BLaER1 treated with 17β-estradiol and CSF1 and Interleukin-3, amounts not matched to agents 10 nM and 100 nM (cell line): Measurements from ENCODE around the gene STIM1.

Experiments
- H3K27ac ChIP-seq, 11 experiments: shearing (Covaris generic); formaldehyde crosslinking; 2 replicates each; pipeline ENCODE4 v1.8.1; 2022
- H3K27me3 ChIP-seq, 11 experiments: shearing (Covaris generic); formaldehyde crosslinking; 2 replicates each; pipeline ENCODE4 v1.8.1; 2022
- H3K36me3 ChIP-seq, 11 experiments: shearing (Covaris generic); formaldehyde crosslinking; 2 replicates each; pipeline ENCODE4 v1.8.1; 2022
- H3K4me1 ChIP-seq, 10 experiments: shearing (Covaris generic); formaldehyde crosslinking; 2 replicates each; pipeline ENCODE4 v1.8.1; 2022
- H3K4me2 ChIP-seq, 11 experiments: shearing (Covaris generic); formaldehyde crosslinking; 2 replicates each; pipeline ENCODE4 v1.8.1; 2022
- H3K4me3 ChIP-seq, 10 experiments: shearing (Covaris generic); formaldehyde crosslinking; 2 replicates each; pipeline ENCODE4 v1.8.1; 2022
- H3K9ac ChIP-seq, 11 experiments: shearing (Covaris generic); formaldehyde crosslinking; 2 replicates each; pipeline ENCODE4 v1.8.1; 2022
- H3K9me3 ChIP-seq, 11 experiments: shearing (Covaris generic); formaldehyde crosslinking; replicated peaks in 1 of 11; 2 replicates each; pipeline ENCODE4 v1.8.1; 2022
- H4K20me1 ChIP-seq, 11 experiments: shearing (Covaris generic); formaldehyde crosslinking; 2 replicates each; pipeline ENCODE4 v1.8.1; 2022
- Cebpa-rat ChIP-seq, 11 experiments: shearing (Covaris generic); IDR thresholded peaks; 2 replicates each; pipeline ENCODE4 v1.8.1; 2022

The STIM1 gene

DNA sequence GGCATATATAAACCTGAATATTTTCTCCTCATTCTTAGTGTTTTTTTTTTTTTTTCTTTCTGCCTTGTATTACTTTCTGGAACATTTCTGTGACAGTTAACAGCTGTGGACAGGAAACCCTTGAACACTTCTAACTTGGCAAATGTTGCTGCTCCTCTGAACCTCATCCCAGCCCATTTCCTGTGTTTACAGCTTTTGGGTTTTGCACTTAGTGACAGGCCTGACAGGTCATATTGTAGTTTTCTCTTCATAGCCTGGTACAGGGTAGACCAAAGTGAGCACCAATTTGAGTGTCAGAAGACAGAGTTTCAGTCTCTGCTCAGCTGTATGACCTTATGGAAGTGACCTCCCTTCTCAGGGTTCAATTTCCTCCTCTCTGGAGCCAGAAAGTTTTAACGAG is 91.6 kb downstream of the STIM1 start:
- peak overlapping the region in 8 of 11 experiments; percentile 18 to 59 (median 30); a peak in 13 of 22 replicates for H3K9ac ChIP-seq
- peak overlapping the region in 4 of 10 experiments; percentile 4 to 23 (median 17); a peak in 7 of 20 replicates for H3K4me3 ChIP-seq
- H3K9me3 ChIP-seq, result peaks cover 0 to 6% (median 0%) of the 10 kb centered on the region in 11 experiments; a peak in 2 of 22 replicates
- H4K20me1 ChIP-seq, result peaks cover 0 to 69% (median 6%) of the 10 kb centered on the region in 11 experiments; a peak in 8 of 22 replicates
- TF ChIP-seq Cebpa-rat (IDR thresholded peaks at IDR 0.05), result no peak
- H3K4me2 ChIP-seq, result peak overlapping the region; percentile 66 to 93 (median 81)
- H3K36me3 ChIP-seq, result peaks cover 0 to 15% (median 4%) of the 10 kb centered on the region in 11 experiments; a peak in 4 of 22 replicates
- H3K27me3 ChIP-seq, result no peaks in the 10 kb centered on the region
- H3K4me1 ChIP-seq, result peaks cover 72 to 88% (median 81%) of the 10 kb centered on the region in 10 experiments
- H3K27ac ChIP-seq, result peak overlapping the region in 10 of 11 experiments; percentile 8 to 59 (median 37); a peak in 16 of 22 replicates

DNA sequence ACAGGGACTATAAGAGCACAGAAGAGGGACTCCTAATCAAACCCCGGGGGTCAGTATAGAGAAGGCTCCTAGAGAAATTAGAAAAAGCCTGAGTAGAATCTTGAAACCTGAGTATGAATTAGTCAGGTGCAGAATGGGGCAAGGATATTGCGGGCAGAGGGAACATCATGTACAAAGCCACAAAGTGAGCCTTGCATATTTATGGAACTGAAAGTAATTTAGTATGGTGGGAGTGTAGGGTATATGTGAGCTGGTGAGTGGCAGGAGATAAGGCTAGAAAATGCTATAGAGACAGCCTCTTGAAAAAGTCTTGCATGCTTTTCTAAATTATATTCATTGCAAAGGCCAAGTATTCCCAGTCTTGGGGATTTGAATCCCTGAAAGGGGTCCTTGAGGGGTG is 93.7 kb downstream of the STIM1 start:
- peaks cover 0 to 6% (median 0%) of the 10 kb centered on the region in 11 experiments; a peak in 2 of 22 replicates for H3K9me3 ChIP-seq
- no peaks in the 10 kb centered on the region for H3K27me3 ChIP-seq
- H4K20me1 ChIP-seq, result peaks cover 0 to 66% (median 6%) of the 10 kb centered on the region in 11 experiments; a peak in 7 of 22 replicates
- no peak overlapping the region for H3K9ac ChIP-seq
- peaks cover 57 to 70% (median 66%) of the 10 kb centered on the region in 10 experiments for H3K4me1 ChIP-seq
- H3K27ac ChIP-seq, result no peak overlapping the region
- H3K36me3 ChIP-seq, result peaks cover 0 to 21% (median 4%) of the 10 kb centered on the region in 11 experiments; a peak in 4 of 22 replicates
- H3K4me3 ChIP-seq, result no peak overlapping the region
- TF ChIP-seq Cebpa-rat (IDR thresholded peaks at IDR 0.05), result no peak
- peak overlapping the region; percentile 40 to 87 (median 72) for H3K4me2 ChIP-seq

DNA sequence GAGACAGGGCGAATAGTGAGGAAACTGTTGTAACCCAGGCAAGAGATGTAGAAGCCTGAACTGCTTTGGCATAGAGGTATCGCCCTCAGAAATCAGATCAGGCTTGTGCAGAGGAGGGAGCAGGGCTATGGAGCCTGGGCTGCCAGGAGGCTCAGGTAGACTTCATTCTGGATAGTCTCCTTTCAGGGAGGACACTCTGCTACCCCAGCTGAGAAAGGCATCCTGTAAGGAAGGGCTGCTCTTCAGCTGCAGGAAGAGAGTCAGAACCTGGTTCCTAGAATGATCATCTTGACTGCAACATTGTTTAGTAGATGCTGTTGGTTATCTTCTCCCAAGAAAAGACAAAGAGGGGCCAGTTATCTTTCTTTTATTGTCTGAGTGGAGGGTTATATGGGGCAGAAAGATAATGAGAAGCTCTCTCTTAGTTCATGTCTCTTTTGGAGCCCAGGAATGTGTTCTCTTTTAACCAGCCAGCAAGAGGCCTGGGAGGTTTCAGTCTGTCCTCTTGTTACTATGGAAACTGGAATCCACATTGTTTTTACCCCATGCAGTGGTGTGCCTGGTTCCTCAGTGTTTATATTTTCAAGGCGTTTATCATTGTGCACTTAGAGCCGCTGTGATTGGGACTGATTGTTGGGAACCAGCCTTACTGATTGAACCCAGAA is 95.7 kb downstream of the STIM1 start:
- no peak for TF ChIP-seq Cebpa-rat (IDR thresholded peaks at IDR 0.05)
- peak overlapping the region in 9 of 11 experiments; percentile 40 to 87 (median 75); a peak in 16 of 22 replicates for H3K4me2 ChIP-seq
- peak overlapping the region in 3 of 11 experiments; percentile 8 to 42 (median 31); a peak in 3 of 22 replicates for H3K27ac ChIP-seq
- peaks cover 0 to 83% (median 6%) of the 10 kb centered on the region in 11 experiments; a peak in 7 of 22 replicates for H4K20me1 ChIP-seq
- H3K4me3 ChIP-seq, result no peak overlapping the region
- H3K9me3 ChIP-seq, result no peaks in the 10 kb centered on the region
- no peaks in the 10 kb centered on the region for H3K27me3 ChIP-seq
- H3K9ac ChIP-seq, result no peak overlapping the region
- H3K36me3 ChIP-seq, result peaks cover 0 to 6% (median 0%) of the 10 kb centered on the region in 11 experiments; a peak in 1 of 22 replicates
- peaks cover 47 to 65% (median 54%) of the 10 kb centered on the region in 10 experiments for H3K4me1 ChIP-seq

DNA sequence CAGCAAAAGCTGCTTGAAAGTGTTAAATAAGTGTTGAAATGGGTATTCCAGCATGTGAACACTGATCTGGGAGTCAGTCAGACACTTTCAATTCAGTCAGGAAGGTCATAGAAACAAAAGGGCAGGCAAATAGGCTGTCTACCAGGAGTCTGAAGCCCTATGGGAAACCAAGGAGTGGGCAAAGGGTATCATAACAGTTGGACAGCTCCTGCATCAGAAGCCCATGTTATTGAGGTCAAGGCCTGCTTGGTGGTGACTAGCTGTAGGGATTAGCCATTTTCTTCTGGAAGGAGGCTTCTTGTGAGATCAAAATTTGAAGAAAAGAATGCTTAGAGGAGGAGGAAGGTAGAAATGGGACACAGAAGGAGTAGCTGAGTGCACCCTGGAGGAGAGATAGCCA is 97.3 kb downstream of the STIM1 start:
- H3K4me2 ChIP-seq, result no peak overlapping the region

DNA sequence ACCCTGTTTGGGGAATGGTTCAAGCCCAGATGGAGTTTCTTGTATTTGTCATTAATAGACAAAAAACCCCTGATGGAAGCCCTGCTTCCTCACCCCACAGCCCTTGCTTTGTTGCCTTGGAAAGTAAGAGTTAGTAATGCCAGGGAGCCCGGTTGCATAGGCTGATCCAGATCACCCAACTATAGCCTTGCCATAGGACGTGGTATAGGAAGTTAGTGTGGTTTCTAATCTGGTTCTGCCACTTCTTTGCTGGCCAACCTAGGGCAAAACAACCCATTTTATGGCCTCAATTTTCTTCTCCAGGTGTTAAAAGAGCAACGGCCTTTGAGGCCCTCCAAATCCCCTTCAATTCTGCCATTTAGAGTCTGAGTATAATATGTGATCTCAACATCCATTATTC is 97.9 kb downstream of the STIM1 start:
- H3K36me3 ChIP-seq, result peaks cover 0 to 6% (median 0%) of the 10 kb centered on the region in 11 experiments; a peak in 1 of 22 replicates
- no peak for TF ChIP-seq Cebpa-rat (IDR thresholded peaks at IDR 0.05)
- no peak overlapping the region for H3K9ac ChIP-seq
- peaks cover 0 to 75% (median 4%) of the 10 kb centered on the region in 11 experiments; a peak in 8 of 22 replicates for H4K20me1 ChIP-seq
- H3K4me1 ChIP-seq, result peaks cover 27 to 43% (median 32%) of the 10 kb centered on the region in 10 experiments
- H3K27ac ChIP-seq, result no peak overlapping the region
- no peaks in the 10 kb centered on the region for H3K9me3 ChIP-seq
- no peak overlapping the region for H3K4me3 ChIP-seq
- no peak overlapping the region for H3K4me2 ChIP-seq
- no peaks in the 10 kb centered on the region for H3K27me3 ChIP-seq

More for the DNA sequence above, 97.3 kb downstream of the STIM1 start:
- Histone ChIP-seq H3K36me3 (peaks cover 0 to 6% (median 0%) of the 10 kb centered on the region in 11 experiments; a peak in 1 of 22 replicates), H4K20me1 (peaks cover 0 to 78% (median 0%) of the 10 kb centered on the region in 11 experiments; a peak in 7 of 22 replicates), H3K4me3 (no peak overlapping the region), H3K4me1 (peaks cover 32 to 49% (median 38%) of the 10 kb centered on the region in 10 experiments), H3K9ac (no peak overlapping the region), H3K27ac (no peak overlapping the region), H3K9me3 (no peaks in the 10 kb centered on the region), H3K27me3 (no peaks in the 10 kb centered on the region)
- no peak for TF ChIP-seq Cebpa-rat (IDR thresholded peaks at IDR 0.05)

DNA sequence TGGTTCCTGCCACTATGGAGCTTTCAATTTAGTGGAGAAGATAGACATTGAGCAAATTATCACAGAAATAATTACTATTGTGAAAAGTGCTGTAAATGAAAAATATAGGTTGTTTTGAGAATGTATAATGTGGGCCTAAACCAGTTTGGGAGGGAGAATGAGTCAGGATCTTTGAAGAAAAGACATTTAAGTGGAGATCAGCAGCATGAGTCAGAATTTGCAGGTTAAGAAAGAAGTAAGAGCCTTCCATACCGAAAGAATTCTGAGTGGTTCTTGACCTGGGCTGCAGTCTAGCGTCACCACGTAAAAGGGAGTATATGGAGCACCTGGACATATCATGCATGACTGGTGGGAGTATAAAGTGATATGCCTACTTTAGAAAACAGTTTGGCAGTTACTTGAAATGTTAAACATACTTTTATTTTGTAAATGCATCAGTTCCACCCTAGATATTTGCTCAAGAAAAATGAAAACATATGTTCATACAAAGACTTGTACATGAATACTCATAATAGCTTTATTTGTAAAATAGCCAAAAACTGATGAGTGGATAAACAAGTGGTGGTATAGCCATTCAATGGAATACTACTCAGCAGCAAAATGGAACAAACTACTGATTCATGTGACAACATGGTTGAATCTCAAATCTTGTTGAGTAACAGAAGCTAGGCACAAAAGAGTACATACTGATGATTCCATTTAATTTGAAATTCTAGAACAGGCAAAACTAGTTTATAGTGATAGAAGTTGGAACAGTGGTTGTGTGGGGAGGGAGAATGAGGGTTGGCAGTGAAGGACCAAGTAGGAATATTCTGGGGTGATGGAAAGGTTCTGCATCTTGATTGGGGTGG is 99.2 kb downstream of the STIM1 start:
- Histone ChIP-seq H3K9me3 (no peaks in the 10 kb centered on the region), H3K27ac (no peak overlapping the region), H4K20me1 (peaks cover 0 to 78% (median 4%) of the 10 kb centered on the region in 11 experiments; a peak in 9 of 22 replicates), H3K4me3 (no peak overlapping the region), H3K36me3 (peaks cover 0 to 6% (median 0%) of the 10 kb centered on the region in 11 experiments; a peak in 1 of 22 replicates), H3K4me2 (0 out of 22 replicates have a peak overlapping the region, but pooled peaks of 1 of the 11 experiments have one; percentile 13), H3K27me3 (no peaks in the 10 kb centered on the region), H3K9ac (no peak overlapping the region), H3K4me1 (peaks cover 14 to 29% (median 18%) of the 10 kb centered on the region in 10 experiments)
- TF ChIP-seq Cebpa-rat (IDR thresholded peaks at IDR 0.05), result no peak

DNA sequence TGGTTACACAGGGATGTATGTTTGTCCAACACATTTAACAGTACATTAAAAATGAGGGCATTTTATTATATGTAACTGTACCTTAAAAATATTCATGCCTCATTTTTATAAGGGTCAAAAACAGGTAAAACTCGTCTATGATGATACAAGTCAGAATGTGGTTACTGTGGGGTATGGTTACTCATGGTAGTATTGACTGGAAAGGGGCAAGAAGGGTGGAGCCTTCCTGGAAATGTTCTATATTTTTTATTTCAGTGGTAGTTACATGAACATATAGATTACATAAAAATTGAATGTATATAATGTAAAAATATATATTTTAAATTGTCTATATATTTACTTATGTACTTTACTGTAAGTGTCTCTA is 99.8 kb downstream of the STIM1 start:
- Histone ChIP-seq H3K27me3 (no peaks in the 10 kb centered on the region), H3K27ac (no peak overlapping the region), H3K4me3 (no peak overlapping the region), H3K4me2 (0 out of 22 replicates have a peak overlapping the region, but pooled peaks of 1 of the 11 experiments have one; percentile 13), H3K4me1 (peaks cover 8 to 23% (median 12%) of the 10 kb centered on the region in 10 experiments; a peak in 18 of 20 replicates), H3K36me3 (peaks cover 0 to 6% (median 0%) of the 10 kb centered on the region in 11 experiments; a peak in 1 of 22 replicates), H3K9me3 (no peaks in the 10 kb centered on the region), H4K20me1 (peaks cover 0 to 81% (median 4%) of the 10 kb centered on the region in 11 experiments; a peak in 9 of 22 replicates), H3K9ac (no peak overlapping the region)
- no peak for TF ChIP-seq Cebpa-rat (IDR thresholded peaks at IDR 0.05)

DNA sequence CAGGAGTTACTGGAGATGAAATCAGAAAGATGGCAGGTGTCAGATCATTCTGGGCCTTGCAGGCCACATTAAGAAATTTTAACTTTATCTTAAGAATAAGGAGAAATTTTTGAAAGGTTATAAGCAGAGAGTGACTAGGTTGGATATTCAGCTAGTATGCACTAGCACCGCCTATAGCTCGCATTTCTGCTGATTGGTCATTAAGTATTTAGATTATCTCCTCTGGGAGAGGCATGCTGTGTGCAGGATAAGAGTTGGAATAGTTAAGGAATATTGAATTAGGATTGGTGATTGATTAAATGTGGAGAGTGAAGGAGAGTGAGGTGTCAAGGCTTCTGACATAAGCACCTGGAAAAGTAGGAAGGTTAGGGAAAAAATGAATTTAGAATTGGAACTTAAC is 100.6 kb downstream of the STIM1 start:
- no peak overlapping the region for H3K27ac ChIP-seq
- TF ChIP-seq Cebpa-rat (IDR thresholded peaks at IDR 0.05), result no peak
- H3K4me2 ChIP-seq, result no peak overlapping the region
- peaks cover 0 to 6% (median 0%) of the 10 kb centered on the region in 11 experiments; a peak in 1 of 22 replicates for H3K36me3 ChIP-seq
- no peak overlapping the region for H3K9ac ChIP-seq
- H3K27me3 ChIP-seq, result no peaks in the 10 kb centered on the region
- H3K9me3 ChIP-seq, result no peaks in the 10 kb centered on the region
- H4K20me1 ChIP-seq, result peaks cover 0 to 81% (median 6%) of the 10 kb centered on the region in 11 experiments; a peak in 9 of 22 replicates
- H3K4me1 ChIP-seq, result peaks cover under 1 to 18% (median 5%) of the 10 kb centered on the region in 10 experiments; a peak in 17 of 20 replicates
- H3K4me3 ChIP-seq, result no peak overlapping the region
